ENCODE results near the gene APH1B.
"Not testable (repeated sequence)": the region's sequence is repeated elsewhere in the genome, so short reads cannot be mapped to it uniquely, and the experiment has no call there.

The APH1B gene

GRCh38 chr15:63296195-63296594 is 18.8 kb downstream of the APH1B start:
- DNase-seq (ENCODE audit: low read depth in 2 of 2): no peak

- no peak for DNase-seq (ENCODE audit: low read depth in 2 of 2)
These were observed 22.7 kb downstream of the APH1B start for GRCh38 chr15:63299943-63300575.

- no peak for DNase-seq (ENCODE audit: low read depth in 2 of 2)
These were observed 23.7 kb downstream of the APH1B start for GRCh38 chr15:63301088-63301487.

- no peak for DNase-seq (ENCODE audit: low read depth in 2 of 2)
These were observed 27.9 kb downstream of the APH1B start for GRCh38 chr15:63305260-63305659.

GRCh38 chr15:63306492-63307073 is 29.2 kb downstream of the APH1B start:
- no peak for DNase-seq (ENCODE audit: low read depth in 2 of 2)

GRCh38 chr15:63308491-63308890 is 31.1 kb downstream of the APH1B start:
- DNase-seq (ENCODE audit: low read depth in 2 of 2): no peak

GRCh38 chr15:63308947-63309346 is 31.5 kb downstream of the APH1B start:
- no peak for DNase-seq (ENCODE audit: low read depth in 2 of 2)

GRCh38 chr15:63310646-63311045 is 33.2 kb downstream of the APH1B start:
- DNase-seq (ENCODE audit: low read depth in 2 of 2): no peak

- no peak for DNase-seq (ENCODE audit: low read depth in 2 of 2)
These were observed 34.9 kb downstream of the APH1B start for GRCh38 chr15:63312286-63312685.

GRCh38 chr15:63313825-63314224 is 36.4 kb downstream of the APH1B start:
- no peak for DNase-seq (ENCODE audit: low read depth in 2 of 2)

- no peak for DNase-seq (ENCODE audit: low read depth in 2 of 2)
These were observed 37.0 kb downstream of the APH1B start for GRCh38 chr15:63314409-63314808.

GRCh38 chr15:63318344-63318743 is 40.9 kb downstream of the APH1B start:
- no peak for DNase-seq (ENCODE audit: low read depth in 2 of 2)

- no peak for DNase-seq (ENCODE audit: low read depth in 2 of 2)
These were observed 41.7 kb downstream of the APH1B start for GRCh38 chr15:63319065-63319464.

- DNase-seq (ENCODE audit: low read depth in 2 of 2): not testable (repeated sequence)
These were observed 43.0 kb downstream of the APH1B start for GRCh38 chr15:63320446-63320845.

- not testable (repeated sequence) for DNase-seq (ENCODE audit: low read depth in 2 of 2)
These were observed 43.6 kb downstream of the APH1B start for GRCh38 chr15:63320981-63321380.

GRCh38 chr15:63321462-63321861 is 44.1 kb downstream of the APH1B start:
- DNase-seq (ENCODE audit: low read depth in 2 of 2): no peak

- no peak for DNase-seq (ENCODE audit: low read depth in 2 of 2)
These were observed 45.1 kb downstream of the APH1B start for GRCh38 chr15:63322541-63322940.

- DNase-seq (ENCODE audit: low read depth in 2 of 2): no peak
These were observed 46.6 kb downstream of the APH1B start for GRCh38 chr15:63323798-63324563.

GRCh38 chr15:63324770-63325169 is 47.4 kb downstream of the APH1B start:
- peak in 1 of 2 donors; percentile 17 for DNase-seq (ENCODE audit: low read depth in 2 of 2)

- no peak for DNase-seq (ENCODE audit: low read depth in 2 of 2)
These were observed 50.4 kb downstream of the APH1B start for GRCh38 chr15:63327648-63328421.

- no peak for DNase-seq (ENCODE audit: low read depth in 2 of 2)
These were observed 52.4 kb downstream of the APH1B start for GRCh38 chr15:63329567-63330350.

Data from stimulated activated CD8-positive, alpha-beta memory T cell treated with anti-CD3 and anti-CD28 coated beads, Interleukin-15, amount 100 ng/mL, for 48 hours (primary cell).